ENCODE measurements around the gene ELOVL5.

- TF ChIP-seq CTCF (IDR thresholded peaks at IDR 0.05 in 4 of 5, conservative IDR thresholded peaks at IDR 0.05 in 1 of 5) (no peak), POLR2A (IDR thresholded peaks at IDR 0.05) (no peak)
Measured at GRCh38 chr6:53306819-53307347, 41.9 kb downstream of the ELOVL5 start.

Data from gastrocnemius medialis (tissue), 4 donors.